Transverse colon (tissue), 4 donors: Measurements from ENCODE around the gene PLXND1. TPM values are rescaled to one million over a fixed set of nuclear protein-coding genes. Genes with fewer than 3 reads are reported as not detected.

Experiments used
- DNase-seq: peaks from one replicate; pipeline ENCODE4 v3.0.0-alpha.2; 2019
- H3K27ac ChIP-seq, 4 donors: fragments of 200-600 bp; sonication (generic); 2 replicates each; pipeline ENCODE4 v1.5.1; 2016 to 2018; ENCODE audit warnings: inconsistent platforms in 4 of 4
- H3K27me3 ChIP-seq: fragments of 200-600 bp; sonication (generic); 2 replicates; pipeline ENCODE4 v1.5.1; 2017; ENCODE audit warnings: inconsistent platforms
- H3K36me3 ChIP-seq, 4 donors: fragments of 200-600 bp; sonication (generic); 2 replicates each; pipeline ENCODE4 v1.5.1; 2017 to 2019; ENCODE audit warnings: inconsistent platforms in 4 of 4
- H3K4me1 ChIP-seq, 4 donors: fragments of 200-600 bp; sonication (generic); 2 replicates each; pipeline ENCODE4 v1.5.1; 2017 to 2020; ENCODE audit warnings: inconsistent platforms in 4 of 4
- H3K4me3 ChIP-seq, 4 donors: fragments of 200-600 bp; sonication (generic); 1 replicate in 1 of 4; 2 replicates in 3 of 4; pipeline versions ENCODE4 v1.5.1 to v1.6.1; 2017 to 2019; ENCODE audit warnings: inconsistent platforms in 4 of 4
- H3K9me3 ChIP-seq, 2 donors: fragments of 200-600 bp; sonication (generic); 2 replicates each; pipeline ENCODE4 v1.5.1; 2017 to 2019; ENCODE audit warnings: inconsistent platforms in 2 of 2
- EP300 ChIP-seq: sonication (generic); formaldehyde crosslinking; IDR thresholded peaks from one replicate; pipeline ENCODE4 v1.6.1; 2017; ENCODE audit warnings: antibody characterized with exemption, low read depth
- POLR2A ChIP-seq: fragments of 450-650 bp; IDR thresholded peaks from one replicate; pipeline ENCODE4 v1.6.1; 2016; ENCODE audit warnings: antibody characterized with exemption, mild to moderate bottlenecking, moderate library complexity
- POLR2AphosphoS5 ChIP-seq, 3 donors: sonication (generic); formaldehyde crosslinking; IDR thresholded peaks; one replicate each; pipeline ENCODE4 v1.6.1; 2016; ENCODE audit warnings: antibody characterized with exemption in 3 of 3
- WGBS, 2 donors: methylation state at CpG; one replicate each; pipeline ENCODE4 v1.1.5; 2018; ENCODE audit warnings: low coverage in 1 of 2; 5-methylcytosine and 5-hydroxymethylcytosine counted together
- in situ Hi-C, 4 donors: fragments of 200-750 bp; cut with MboI; loops; one replicate each; pipeline versions ENCODE4 v1.15.0 to v1.15.1; 2017; ENCODE audit warnings: low sequenced_read_pairs in 3 of 4, low pct_ligation_motif_present in 1 of 4, low pct_unique_long_range_greater_than_20kb in 1 of 4
- intact Hi-C: fragments of 100-400 bp; cut with DNase I; formaldehyde crosslinking; loops from one replicate; pipeline ENCODE4 v1.15.1; 2023; ENCODE audit warnings: low total_unique reads
- total RNA-seq, 4 donors: library from RNA; depleted of rRNA; stranded (reverse); fragments of >200 nt; gene quantifications; one replicate each; pipeline ENCODE4 v1.1.0, GENCODE V29; 2016
- TF ChIP-seq, protein P1 (sequence below), 5 experiments: fragments of 200-600 bp in 3 of 5; fragments of 450-650 bp in 2 of 5; sonication (generic) in 3 of 5; IDR thresholded peaks; 1 replicate in 2 of 5; 2 replicates in 3 of 5; pipeline ENCODE4 v1.5.1; 2016 to 2017; ENCODE audit warnings: antibody characterized with exemption in 5 of 5, inconsistent platforms in 3 of 5, mild to moderate bottlenecking in 2 of 5, moderate library complexity in 1 of 5

Gene PLXND1
- total RNA-seq, 4 donors from 2014 or later, result 26.4 to 71.8 (median 35.8) TPM

DNA sequence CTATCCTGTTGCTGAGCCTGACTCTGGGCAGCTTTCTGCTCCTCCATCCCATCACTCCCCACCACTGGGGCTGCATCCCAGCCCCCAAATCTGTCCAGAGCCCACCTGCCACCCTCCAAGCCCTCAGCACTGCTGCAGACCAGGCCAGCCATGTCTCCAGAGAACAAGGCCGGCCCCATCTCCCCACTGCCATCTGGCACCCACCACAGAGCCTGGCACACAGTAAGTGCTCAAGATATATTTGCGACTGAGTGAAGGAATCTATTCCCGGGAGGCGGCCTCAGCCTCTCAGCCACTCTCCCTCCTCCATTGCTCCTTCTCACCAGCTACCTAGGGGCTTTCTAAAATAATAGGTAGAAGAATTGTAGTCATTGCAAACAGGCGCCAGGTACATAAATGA lies 4.8 kb downstream of the PLXND1 start:
- TF ChIP-seq POLR2AphosphoS5 (IDR thresholded peaks at IDR 0.05), result no peak
- TF ChIP-seq POLR2A, result no peak
- TF ChIP-seq, protein P1, sequence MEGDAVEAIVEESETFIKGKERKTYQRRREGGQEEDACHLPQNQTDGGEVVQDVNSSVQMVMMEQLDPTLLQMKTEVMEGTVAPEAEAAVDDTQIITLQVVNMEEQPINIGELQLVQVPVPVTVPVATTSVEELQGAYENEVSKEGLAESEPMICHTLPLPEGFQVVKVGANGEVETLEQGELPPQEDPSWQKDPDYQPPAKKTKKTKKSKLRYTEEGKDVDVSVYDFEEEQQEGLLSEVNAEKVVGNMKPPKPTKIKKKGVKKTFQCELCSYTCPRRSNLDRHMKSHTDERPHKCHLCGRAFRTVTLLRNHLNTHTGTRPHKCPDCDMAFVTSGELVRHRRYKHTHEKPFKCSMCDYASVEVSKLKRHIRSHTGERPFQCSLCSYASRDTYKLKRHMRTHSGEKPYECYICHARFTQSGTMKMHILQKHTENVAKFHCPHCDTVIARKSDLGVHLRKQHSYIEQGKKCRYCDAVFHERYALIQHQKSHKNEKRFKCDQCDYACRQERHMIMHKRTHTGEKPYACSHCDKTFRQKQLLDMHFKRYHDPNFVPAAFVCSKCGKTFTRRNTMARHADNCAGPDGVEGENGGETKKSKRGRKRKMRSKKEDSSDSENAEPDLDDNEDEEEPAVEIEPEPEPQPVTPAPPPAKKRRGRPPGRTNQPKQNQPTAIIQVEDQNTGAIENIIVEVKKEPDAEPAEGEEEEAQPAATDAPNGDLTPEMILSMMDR (IDR thresholded peaks at IDR 0.05), result no peak
- TF ChIP-seq EP300, result no peak
- 93% methylated on average over 5 of the region's 5 CpGs; no CpG with 5 or more reads in 1 of the 2 donors for WGBS, 2 donors
- Histone ChIP-seq H3K27me3 (peaks cover 20% of the 10 kb centered on the region), H3K27ac (peak overlapping the region in 3 of 4 donors; percentile 9 to 80 (median 77)), H3K9me3 (no peaks in the 10 kb centered on the region), H3K4me3 (no peak overlapping the region), H3K36me3 (no peaks in the 10 kb centered on the region), H3K4me1 (peaks cover 0 to 60% (median 35%) of the 10 kb centered on the region in 4 donors)
- no peak for DNase-seq
- in situ Hi-C loops (no loop called here), intact Hi-C loops (loop anchor here (10.0 kb wide), 1 partner anchor 107 kb away; no protein-coding TSS in a partner anchor)

DNA sequence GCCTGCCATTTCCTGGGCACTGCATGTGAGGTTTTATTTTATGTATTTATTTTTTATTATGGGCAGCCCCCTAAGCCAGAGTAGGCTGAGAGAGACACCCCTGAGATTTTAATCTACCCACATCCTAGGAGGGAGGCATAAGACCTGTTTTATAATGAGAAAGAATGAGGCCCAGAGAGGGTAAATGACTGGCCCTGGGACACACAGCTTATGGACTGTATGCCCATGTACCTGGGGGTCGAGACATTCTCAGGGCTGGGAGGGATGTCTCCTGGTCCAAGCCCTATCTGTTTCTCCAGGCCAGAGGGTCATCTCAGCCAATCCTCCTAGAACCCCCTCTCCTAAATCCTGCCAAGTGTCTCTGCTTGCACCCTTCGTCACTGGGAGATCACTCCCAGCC lies 6.1 kb downstream of the PLXND1 start:
- in situ Hi-C loops, result no loop called here
- peaks cover 8 to 64% (median 34%) of the 10 kb centered on the region in 4 donors for H3K4me1 ChIP-seq
- WGBS, 2 donors, result 88 to 94% methylated on average over 1 to 2 of the region's 2 CpGs
- H3K4me3 ChIP-seq, result no peak overlapping the region
- H3K27ac ChIP-seq, result peak overlapping the region; percentile 78 to 86 (median 81)
- no peak for DNase-seq
- H3K36me3 ChIP-seq, result no peaks in the 10 kb centered on the region
- H3K9me3 ChIP-seq, result no peaks in the 10 kb centered on the region
- no peak for TF ChIP-seq POLR2A
- TF ChIP-seq, protein P1 (IDR thresholded peaks at IDR 0.05), result no peak
- no peak for TF ChIP-seq POLR2AphosphoS5 (IDR thresholded peaks at IDR 0.05)
- no peak for TF ChIP-seq EP300
- H3K27me3 ChIP-seq, result peaks cover 10% of the 10 kb centered on the region
- intact Hi-C loops, result loop anchor here (10.0 kb wide), 1 partner anchor 106 kb away; no protein-coding TSS in a partner anchor

DNA sequence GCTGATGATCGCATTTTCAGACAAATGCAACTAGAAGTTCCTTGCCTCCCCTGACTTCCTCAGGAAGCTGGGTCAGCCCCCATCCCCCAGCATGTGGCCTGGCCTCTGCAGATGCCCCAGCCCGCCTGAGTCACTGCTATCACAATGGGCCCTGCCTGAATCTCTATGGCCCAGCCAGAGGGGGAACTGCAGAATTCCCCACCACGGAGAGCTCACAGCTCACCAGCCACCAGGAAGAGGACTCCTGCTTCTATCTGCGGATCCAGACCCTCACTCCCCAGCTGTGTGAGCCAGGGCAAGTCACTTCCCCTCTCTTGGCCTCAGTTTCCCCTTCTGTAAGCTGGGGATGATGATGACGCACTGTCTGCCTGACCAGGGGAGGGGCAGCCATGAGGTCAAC lies 6.9 kb downstream of the PLXND1 start:
- Histone ChIP-seq H3K27ac (peak overlapping the region; percentile 78 to 86 (median 81)), H3K9me3 (no peaks in the 10 kb centered on the region), H3K36me3 (no peaks in the 10 kb centered on the region), H3K4me1 (peaks cover 14 to 70% (median 40%) of the 10 kb centered on the region in 4 donors), H3K4me3 (no peak overlapping the region), H3K27me3 (peaks cover 3% of the 10 kb centered on the region)
- in situ Hi-C loops, result no loop called here
- TF ChIP-seq, protein P1 (IDR thresholded peaks at IDR 0.05), result no peak
- TF ChIP-seq POLR2AphosphoS5 (IDR thresholded peaks at IDR 0.05), result peak in 1 of 3 donors; percentile 7
- peak; percentile 49 for DNase-seq
- 66% methylated on average over 5 of the region's 5 CpGs; no CpG with 5 or more reads in 1 of the 2 donors for WGBS, 2 donors
- intact Hi-C loops, result loop anchor here (10.0 kb wide), 1 partner anchor 105 kb away; no protein-coding TSS in a partner anchor

DNA sequence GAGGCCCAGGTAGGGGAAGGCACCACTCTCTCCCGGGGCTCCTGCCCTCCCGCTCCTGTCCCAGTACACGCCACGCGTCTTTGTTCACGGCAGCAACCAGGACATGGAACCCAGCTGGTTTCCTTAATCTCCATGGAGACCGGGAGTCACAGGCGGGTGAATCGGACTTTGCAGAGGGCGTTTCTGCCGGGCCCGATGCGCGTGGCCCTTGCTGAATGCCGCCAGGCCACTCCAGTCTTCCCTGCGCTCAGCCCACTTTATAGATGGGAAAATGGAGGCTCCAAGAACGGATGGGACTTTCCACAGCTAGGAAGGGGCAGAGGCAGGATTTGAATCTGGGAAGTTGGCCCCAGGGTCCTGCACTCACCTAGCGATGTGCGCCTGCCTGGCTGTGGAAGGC lies 7.4 kb downstream of the PLXND1 start:
- Histone ChIP-seq H3K4me1 (peaks cover 16 to 75% (median 44%) of the 10 kb centered on the region in 4 donors), H3K36me3 (no peaks in the 10 kb centered on the region), H3K4me3 (no peak overlapping the region), H3K27me3 (no peaks in the 10 kb centered on the region), H3K9me3 (no peaks in the 10 kb centered on the region), H3K27ac (peak overlapping the region; percentile 78 to 86 (median 81))
- DNase-seq, result no peak
- intact Hi-C loops, result no loop called here
- 84% methylated on average over 19 of the region's 19 CpGs; no CpG with 5 or more reads in 1 of the 2 donors for WGBS, 2 donors
- in situ Hi-C loops, result no loop called here
- TF ChIP-seq, protein P1 (IDR thresholded peaks at IDR 0.05), result no peak
